Heart left ventricle (tissue), 13 donors: ENCODE results near the gene LCP2.

ENCODE experiments used
- POLR2A ChIP-seq, 2 donors: fragments of 450-650 bp; IDR thresholded peaks; one replicate each; pipeline ENCODE4 v1.6.1; 2017; ENCODE audit warnings: antibody characterized with exemption in 2 of 2, mild to moderate bottlenecking in 2 of 2, moderate library complexity in 2 of 2
- TF ChIP-seq, protein P1 (sequence below), 12 donors: fragments of 200-600 bp; sonication (generic) in 4 of 12; IDR thresholded peaks; one replicate each; pipeline versions ENCODE4 v1.5.0 to v1.8.0; 2018 to 2022; ENCODE audit warnings: antibody characterized with exemption in 12 of 12, mild to moderate bottlenecking in 5 of 12
- donor health status: ischemic (EF 13 %, LVEDD 7.1; RV severe dilation, severe dysfunction).
- donor health status: DM: no; HTN: yes; CAD: no.
- donor health status: DM: no; HTN: no; CAD: no.
- donor health status: ischemic (EF 25% LVEDD 6.9; RV normal size, moderate dysfunction).
- donor health status: ischemic (EF 25% LVEDD 5.7; RV mildly dilated, moderate dysfunction).
- donor health status: ischemic (EF 35%, LVEDD 5.7; RV mildly dilated, moderate dysfunction).
- donor health status: nonischemic (EF 11% LVEDD 7.7; RV severe dilation, severe dysfunction).
- donor health status: DM: yes; HTN: yes; CAD: no.
- donor health status: PGD.
- donor health status: ischemic (EF 29% LVEDD 5.4; RV normal size, mild dysfunction).
- donor health status: nonischemic (EF 23%, LVEDD 6.1; RV moderate dilation, normal function).

GRCh38 chr5:170289121-170289520, 8.5 kb downstream of the LCP2 start:
- TF ChIP-seq, protein P1, sequence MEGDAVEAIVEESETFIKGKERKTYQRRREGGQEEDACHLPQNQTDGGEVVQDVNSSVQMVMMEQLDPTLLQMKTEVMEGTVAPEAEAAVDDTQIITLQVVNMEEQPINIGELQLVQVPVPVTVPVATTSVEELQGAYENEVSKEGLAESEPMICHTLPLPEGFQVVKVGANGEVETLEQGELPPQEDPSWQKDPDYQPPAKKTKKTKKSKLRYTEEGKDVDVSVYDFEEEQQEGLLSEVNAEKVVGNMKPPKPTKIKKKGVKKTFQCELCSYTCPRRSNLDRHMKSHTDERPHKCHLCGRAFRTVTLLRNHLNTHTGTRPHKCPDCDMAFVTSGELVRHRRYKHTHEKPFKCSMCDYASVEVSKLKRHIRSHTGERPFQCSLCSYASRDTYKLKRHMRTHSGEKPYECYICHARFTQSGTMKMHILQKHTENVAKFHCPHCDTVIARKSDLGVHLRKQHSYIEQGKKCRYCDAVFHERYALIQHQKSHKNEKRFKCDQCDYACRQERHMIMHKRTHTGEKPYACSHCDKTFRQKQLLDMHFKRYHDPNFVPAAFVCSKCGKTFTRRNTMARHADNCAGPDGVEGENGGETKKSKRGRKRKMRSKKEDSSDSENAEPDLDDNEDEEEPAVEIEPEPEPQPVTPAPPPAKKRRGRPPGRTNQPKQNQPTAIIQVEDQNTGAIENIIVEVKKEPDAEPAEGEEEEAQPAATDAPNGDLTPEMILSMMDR (IDR thresholded peaks at IDR 0.05), result no peak
- TF ChIP-seq POLR2A (IDR thresholded peaks at IDR 0.05), result no peak
